Embryonic facial prominence (tissue), 1 donor: ENCODE results near the gene ANKRD24.
"Not testable (repeated sequence)": the region's sequence is repeated elsewhere in the genome, so short reads cannot be mapped to it uniquely, and the experiment has no call there.

Source experiments
- DNase-seq: peaks from one replicate; pipeline ENCODE4 v3.0.0-alpha.2; 2016; ENCODE audit errors: extremely low spot score

Gene ANKRD24

GRCh38 chr19:4197625-4198466 lies 15.4 kb downstream of the ANKRD24 start:
- DNase-seq, result no peak

GRCh38 chr19:4198467-4199126 lies 16.1 kb downstream of the ANKRD24 start:
- no peak for DNase-seq

- DNase-seq, result no peak
These were observed 17.3 kb downstream of the ANKRD24 start for GRCh38 chr19:4199699-4200293.

- DNase-seq, result no peak
These were observed 18.6 kb downstream of the ANKRD24 start for GRCh38 chr19:4200940-4201542.

GRCh38 chr19:4201798-4202197 lies 19.3 kb downstream of the ANKRD24 start:
- no peak for DNase-seq

- no peak for DNase-seq
These were observed 24.5 kb downstream of the ANKRD24 start for GRCh38 chr19:4206818-4207484.

- no peak for DNase-seq
These were observed 26.1 kb downstream of the ANKRD24 start for GRCh38 chr19:4208385-4209094.

- no peak for DNase-seq
These were observed 27.8 kb downstream of the ANKRD24 start for GRCh38 chr19:4210166-4210731.

- no peak for DNase-seq
These were observed 30.6 kb downstream of the ANKRD24 start for GRCh38 chr19:4213116-4213515.

- DNase-seq, result no peak
These were observed 33.3 kb downstream of the ANKRD24 start for GRCh38 chr19:4215807-4216206.

GRCh38 chr19:4216846-4217245 lies 34.4 kb downstream of the ANKRD24 start:
- DNase-seq, result no peak

- DNase-seq, result no peak
These were observed 35.2 kb downstream of the ANKRD24 start for GRCh38 chr19:4217429-4218264.

GRCh38 chr19:4218523-4218922 lies 36.0 kb downstream of the ANKRD24 start:
- not testable (repeated sequence) for DNase-seq

- no peak for DNase-seq
These were observed 37.7 kb downstream of the ANKRD24 start for GRCh38 chr19:4220188-4220587.

- DNase-seq, result no peak
These were observed 42.0 kb downstream of the ANKRD24 start for GRCh38 chr19:4224470-4224869.

- no peak for DNase-seq
These were observed 43.4 kb downstream of the ANKRD24 start for GRCh38 chr19:4225885-4226284.

GRCh38 chr19:4227771-4228170 lies 45.3 kb downstream of the ANKRD24 start:
- DNase-seq, result no peak

GRCh38 chr19:4228765-4229178 lies 46.3 kb downstream of the ANKRD24 start:
- DNase-seq, result no peak

GRCh38 chr19:4229179-4229931 lies 46.9 kb downstream of the ANKRD24 start, which contains the start of gene EBI3:
TSS of gene EBI3 (plus strand) at chr19:4229523. CDS start at chr19:4229551, 28 bp downstream.
- DNase-seq, result no peak
